Calu3 (cell line): ENCODE measurements around the gene MACROD2. TPM values are rescaled to one million over a fixed set of nuclear protein-coding genes. Genes with fewer than 3 reads are reported as not detected.

Experiments used
- BruUV-seq: library from RNA; stranded (reverse); fragments of 400-500 nt; replicated peaks from 2 replicates; lab custom pipeline; 2021; lab: Mats Ljungman, UMichigan
- CTCF ChIA-PET: fragments of 300-600 bp; sonication (Branson Sonifier 250); formaldehyde crosslinking; loops from one replicate; lab custom pipeline; 2022; ENCODE audit warnings: antibody characterized with exemption; lab: Charles Lee
- DNase-seq: peaks from one replicate; pipeline ENCODE4 v3.0.0; 2022
- H3K27ac Mint-ChIP-seq: one replicate; pipeline ENCODE4 v1.8.0; 2022; ENCODE audit warnings: mixed read lengths; ENCODE audit not compliant: unreplicated experiment
- H3K27me3 Mint-ChIP-seq: one replicate; pipeline ENCODE4 v1.8.0; 2022; ENCODE audit warnings: mixed read lengths; ENCODE audit not compliant: unreplicated experiment
- H3K36me3 Mint-ChIP-seq: one replicate; pipeline ENCODE4 v1.8.0; 2022; ENCODE audit warnings: mild to moderate bottlenecking, moderate library complexity, mixed read lengths; ENCODE audit not compliant: insufficient read depth, unreplicated experiment
- H3K4me1 Mint-ChIP-seq: one replicate; pipeline ENCODE4 v1.8.0; 2022; ENCODE audit warnings: mild to moderate bottlenecking, low read depth, mixed read lengths; ENCODE audit not compliant: unreplicated experiment
- H3K4me3 Mint-ChIP-seq: one replicate; pipeline ENCODE4 v1.8.0; 2022; ENCODE audit warnings: mild to moderate bottlenecking, low read depth, moderate library complexity, mixed read lengths; ENCODE audit not compliant: unreplicated experiment
- H3K9me3 Mint-ChIP-seq: one replicate; pipeline ENCODE4 v1.8.0; 2022; ENCODE audit warnings: low read depth, mixed read lengths; ENCODE audit not compliant: unreplicated experiment
- CTCF ChIP-seq: fragments of 200-600 bp; IDR thresholded peaks from one replicate; pipeline ENCODE4 v1.8.0; 2022; ENCODE audit warnings: antibody characterized with exemption; ENCODE audit not compliant: unreplicated experiment
- intact Hi-C: fragments of 100-400 bp; cut with micrococcal nuclease; formaldehyde crosslinking; loops from one replicate; pipeline ENCODE4 v1.10.0; 2022; ENCODE audit not compliant: unreplicated experiment
- total RNA-seq: library from RNA; stranded (reverse); gene quantifications from 2 replicates; pipeline ENCODE4 v1.2.3, GENCODE V29; 2022

MACROD2 gene
- total RNA-seq, 1 experiment from 2014 or later = 29.4 TPM

- CTCF ChIA-PET = no interaction called here
- Mint-ChIP-seq H3K36me3 (no peaks in the 10 kb centered on the region), H3K4me1 (no peaks in the 10 kb centered on the region), H3K27ac (no peak overlapping the region), H3K27me3 (no peaks in the 10 kb centered on the region), H3K9me3 (no peaks in the 10 kb centered on the region), H3K4me3 (no peak overlapping the region)
- TF ChIP-seq CTCF = no peak
- DNase-seq = no peak
- no TSS peak for BruUV-seq
- intact Hi-C loops = no loop called here
Measured at GRCh38 chr20:15570156-15570555, 1574.8 kb downstream of the MACROD2 start.

GRCh38 chr20:15571056-15571455 lies 1575.7 kb downstream of the MACROD2 start:
- Mint-ChIP-seq H3K4me1 (no peaks in the 10 kb centered on the region), H3K36me3 (no peaks in the 10 kb centered on the region), H3K9me3 (no peaks in the 10 kb centered on the region), H3K27me3 (no peaks in the 10 kb centered on the region), H3K27ac (no peak overlapping the region), H3K4me3 (no peak overlapping the region)
- no peak for DNase-seq
- no peak for TF ChIP-seq CTCF
- intact Hi-C loops = no loop called here
- BruUV-seq = no TSS peak
- CTCF ChIA-PET = no interaction called here

- no peaks in the 10 kb centered on the region for H3K9me3 Mint-ChIP-seq
- no peak for TF ChIP-seq CTCF
- H3K27ac Mint-ChIP-seq = no peak overlapping the region
- H3K4me3 Mint-ChIP-seq = no peak overlapping the region
- CTCF ChIA-PET = no interaction called here
- no peaks in the 10 kb centered on the region for H3K36me3 Mint-ChIP-seq
- H3K27me3 Mint-ChIP-seq = no peaks in the 10 kb centered on the region
- DNase-seq = no peak
- BruUV-seq = no TSS peak
- intact Hi-C loops = no loop called here
- H3K4me1 Mint-ChIP-seq = no peaks in the 10 kb centered on the region
Measured at GRCh38 chr20:15575255-15575654, 1579.9 kb downstream of the MACROD2 start.

GRCh38 chr20:15576411-15576810 lies 1581.1 kb downstream of the MACROD2 start:
- intact Hi-C loops = no loop called here
- no peak for DNase-seq
- Mint-ChIP-seq H3K27ac (no peak overlapping the region), H3K9me3 (no peaks in the 10 kb centered on the region), H3K27me3 (no peaks in the 10 kb centered on the region), H3K4me3 (no peak overlapping the region), H3K36me3 (no peaks in the 10 kb centered on the region), H3K4me1 (no peaks in the 10 kb centered on the region)
- no peak for TF ChIP-seq CTCF
- CTCF ChIA-PET = no interaction called here
- BruUV-seq = no TSS peak
